Inflammatory macrophage (primary cell): ENCODE data around the gene EPHA10.

Experiments
- DNase-seq, 2 donors: peaks; one replicate each; pipeline ENCODE4 v3.0.0-alpha.2; 2020 to 2022

Gene EPHA10

GRCh38 chr1:37672136-37672870 is 92.6 kb downstream of the EPHA10 start:
- no peak for DNase-seq

- no peak for DNase-seq
Measured at GRCh38 chr1:37671261-37671660, 93.7 kb downstream of the EPHA10 start.

- peak in 1 of 2 donors; percentile 2 for DNase-seq
Measured at GRCh38 chr1:37670133-37670532, 94.8 kb downstream of the EPHA10 start.

GRCh38 chr1:37667023-37667671 is 97.8 kb downstream of the EPHA10 start:
- no peak for DNase-seq

- no peak for DNase-seq
Measured at GRCh38 chr1:37666241-37666867, 98.6 kb downstream of the EPHA10 start.
